GM19099 (cell line): ENCODE results near the gene WDFY4.

ENCODE experiments used
- POLR2A ChIP-seq: IDR thresholded peaks from 3 replicates; pipeline ENCODE4 v1.6.1; 2011; ENCODE audit warnings: low read depth; ENCODE audit not compliant: insufficient read length; ENCODE audit errors: extremely low read depth

WDFY4 gene

GRCh38 chr10:48789486-48790456 is 105.1 kb downstream of the WDFY4 start:
- TF ChIP-seq POLR2A, result no peak

- no peak for TF ChIP-seq POLR2A
Measured at GRCh38 chr10:48790457-48791044, 105.9 kb downstream of the WDFY4 start.

GRCh38 chr10:48791267-48791928 is 106.7 kb downstream of the WDFY4 start:
- no peak for TF ChIP-seq POLR2A

GRCh38 chr10:48792121-48792520 is 107.4 kb downstream of the WDFY4 start:
- no peak for TF ChIP-seq POLR2A

- no peak for TF ChIP-seq POLR2A
Measured at GRCh38 chr10:48792687-48793096, 108.0 kb downstream of the WDFY4 start.

GRCh38 chr10:48794074-48794473 is 109.4 kb downstream of the WDFY4 start:
- TF ChIP-seq POLR2A, result no peak

- no peak for TF ChIP-seq POLR2A
Measured at GRCh38 chr10:48796713-48797245, 112.1 kb downstream of the WDFY4 start.

- TF ChIP-seq POLR2A, result no peak
Measured at GRCh38 chr10:48797830-48798229, 113.2 kb downstream of the WDFY4 start.

GRCh38 chr10:48798481-48799254 is 114.0 kb downstream of the WDFY4 start:
- TF ChIP-seq POLR2A, result no peak

GRCh38 chr10:48799341-48800006 is 114.8 kb downstream of the WDFY4 start:
- no peak for TF ChIP-seq POLR2A

GRCh38 chr10:48800007-48800675 is 115.5 kb downstream of the WDFY4 start:
- no peak for TF ChIP-seq POLR2A

- TF ChIP-seq POLR2A, result no peak
Measured at GRCh38 chr10:48801001-48801421, 116.3 kb downstream of the WDFY4 start.

- no peak for TF ChIP-seq POLR2A
Measured at GRCh38 chr10:48802611-48803071, 118.0 kb downstream of the WDFY4 start.
